ENCODE data around the gene RHOJ.
"Not testable (repeated sequence)": the region's sequence is repeated elsewhere in the genome, so short reads cannot be mapped to it uniquely, and the experiment has no call there.

RHOJ gene

DNA sequence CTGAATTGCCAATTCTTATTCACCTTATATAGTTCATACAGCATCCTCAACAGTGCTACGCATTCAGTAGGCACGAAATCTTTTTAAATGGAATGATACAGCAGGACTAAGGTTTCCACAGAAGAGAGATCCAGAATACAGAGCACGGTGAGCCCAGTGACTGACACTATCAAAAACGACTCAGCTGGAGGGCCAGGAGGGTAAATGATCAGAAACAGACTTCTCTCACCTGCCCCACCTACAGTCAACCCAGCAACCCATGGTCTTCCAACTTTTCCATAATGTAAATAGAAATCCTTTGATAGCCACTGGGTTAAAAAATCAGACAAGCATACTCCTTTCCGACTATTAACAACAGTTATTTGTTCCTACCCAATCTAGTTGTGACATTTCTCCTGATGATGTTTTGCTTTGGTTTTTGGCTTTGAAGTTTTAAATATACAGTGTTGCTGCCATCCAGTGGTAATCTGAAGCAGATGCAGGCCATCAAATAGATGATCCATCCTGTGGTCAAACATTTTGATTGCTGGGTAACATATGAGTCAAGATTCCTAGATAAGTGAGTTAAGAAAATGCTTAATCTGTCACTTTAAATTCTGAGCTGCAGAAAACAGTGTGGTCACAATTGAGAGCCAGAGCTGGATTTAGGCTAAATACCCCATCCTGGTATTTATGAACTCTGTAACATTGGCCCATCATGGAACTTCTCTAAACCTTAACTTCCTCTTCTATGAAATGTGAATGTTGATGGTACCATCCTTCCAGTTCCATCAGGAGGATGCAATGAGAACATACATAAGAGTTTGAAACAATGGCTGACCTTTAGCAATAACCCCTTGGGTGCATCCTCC lies 72.5 kb downstream of the RHOJ start:
- Histone ChIP-seq H3K27me3 (ENCODE audit: control insufficient read depth in 2 of 2, insufficient read depth in 2 of 2, low read length in 2 of 2) (no peaks in the 10 kb centered on the region), H3K27ac (ENCODE audit: low read depth in 2 of 2, low read length in 2 of 2) (no peak overlapping the region), H3K9me3 (ENCODE audit: control insufficient read depth in 2 of 2, low read length in 2 of 2) (no peaks in the 10 kb centered on the region), H3K4me1 (ENCODE audit: control insufficient read depth in 2 of 2, insufficient read depth in 2 of 2, low read length in 2 of 2) (no peaks in the 10 kb centered on the region), H3K36me3 (ENCODE audit: control insufficient read depth in 2 of 2, insufficient read depth in 2 of 2, low read length in 2 of 2) (no peaks in the 10 kb centered on the region), H3K4me3 (ENCODE audit: low read length in 2 of 2) (no peak overlapping the region), H3K9ac (ENCODE audit: low read depth in 1 of 2, low read length in 2 of 2) (no peak overlapping the region)

GRCh38 chr14:63277591-63278183 lies 73.4 kb downstream of the RHOJ start:
- Histone ChIP-seq H3K4me3 (ENCODE audit: low read length in 2 of 2) (no peak overlapping the region), H3K27me3 (ENCODE audit: control insufficient read depth in 2 of 2, insufficient read depth in 2 of 2, low read length in 2 of 2) (no peaks in the 10 kb centered on the region), H3K27ac (ENCODE audit: low read depth in 2 of 2, low read length in 2 of 2) (no peak overlapping the region), H3K9ac (ENCODE audit: low read depth in 1 of 2, low read length in 2 of 2) (no peak overlapping the region), H3K36me3 (ENCODE audit: control insufficient read depth in 2 of 2, insufficient read depth in 2 of 2, low read length in 2 of 2) (no peaks in the 10 kb centered on the region), H3K9me3 (ENCODE audit: control insufficient read depth in 2 of 2, low read length in 2 of 2) (no peaks in the 10 kb centered on the region), H3K4me1 (ENCODE audit: control insufficient read depth in 2 of 2, insufficient read depth in 2 of 2, low read length in 2 of 2) (no peaks in the 10 kb centered on the region)

- H3K36me3 ChIP-seq (ENCODE audit: control insufficient read depth in 2 of 2, insufficient read depth in 2 of 2, low read length in 2 of 2); H3K4me1 ChIP-seq (ENCODE audit: control insufficient read depth in 2 of 2, insufficient read depth in 2 of 2, low read length in 2 of 2); H3K9me3 ChIP-seq (ENCODE audit: control insufficient read depth in 2 of 2, low read length in 2 of 2); H3K9ac ChIP-seq (ENCODE audit: low read depth in 1 of 2, low read length in 2 of 2); H3K27me3 ChIP-seq (ENCODE audit: control insufficient read depth in 2 of 2, insufficient read depth in 2 of 2, low read length in 2 of 2); H3K27ac ChIP-seq (ENCODE audit: low read depth in 2 of 2, low read length in 2 of 2); H3K4me3 ChIP-seq (ENCODE audit: low read length in 2 of 2): not testable (repeated sequence)
Measured at GRCh38 chr14:63279933-63280332, 75.7 kb downstream of the RHOJ start.

GRCh38 chr14:63282997-63283883 lies 79.0 kb downstream of the RHOJ start:
- H3K4me3 ChIP-seq (ENCODE audit: low read length in 2 of 2): peak overlapping the region in 1 of 2 donors; percentile 6
- no peak overlapping the region for H3K27ac ChIP-seq (ENCODE audit: low read depth in 2 of 2, low read length in 2 of 2)
- no peak overlapping the region for H3K9ac ChIP-seq (ENCODE audit: low read depth in 1 of 2, low read length in 2 of 2)

DNA sequence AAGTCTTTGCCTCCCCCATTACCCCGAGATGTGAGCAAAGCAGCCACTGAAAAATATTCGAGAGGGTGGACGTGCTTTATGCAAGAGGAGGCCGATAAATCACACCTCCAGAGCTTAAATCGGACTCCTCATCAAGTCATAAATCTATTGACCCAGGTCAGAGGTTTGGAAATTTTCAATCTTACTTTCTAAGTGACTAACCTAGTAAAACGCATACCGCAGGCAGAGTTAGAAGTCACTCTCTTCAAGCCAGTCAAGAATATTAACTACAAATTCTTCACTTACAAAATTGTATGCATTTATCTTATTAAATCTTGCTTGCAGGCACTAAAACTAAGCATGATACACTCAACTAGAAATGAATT lies 79.6 kb downstream of the RHOJ start:
- Histone ChIP-seq H3K4me3 (ENCODE audit: low read length in 2 of 2) (no peak overlapping the region), H3K36me3 (ENCODE audit: control insufficient read depth in 2 of 2, insufficient read depth in 2 of 2, low read length in 2 of 2) (no peaks in the 10 kb centered on the region), H3K9me3 (ENCODE audit: control insufficient read depth in 2 of 2, low read length in 2 of 2) (no peaks in the 10 kb centered on the region), H3K27ac (ENCODE audit: low read depth in 2 of 2, low read length in 2 of 2) (no peak overlapping the region), H3K4me1 (ENCODE audit: control insufficient read depth in 2 of 2, insufficient read depth in 2 of 2, low read length in 2 of 2) (peaks cover 0 to 2% of the 10 kb centered on the region in 2 donors), H3K27me3 (ENCODE audit: control insufficient read depth in 2 of 2, insufficient read depth in 2 of 2, low read length in 2 of 2) (no peaks in the 10 kb centered on the region), H3K9ac (ENCODE audit: low read depth in 1 of 2, low read length in 2 of 2) (no peak overlapping the region)

More at GRCh38 chr14:63282997-63283883, 79.0 kb downstream of the RHOJ start:
- Histone ChIP-seq H3K27me3 (ENCODE audit: control insufficient read depth in 2 of 2, insufficient read depth in 2 of 2, low read length in 2 of 2) (no peaks in the 10 kb centered on the region), H3K9me3 (ENCODE audit: control insufficient read depth in 2 of 2, low read length in 2 of 2) (no peaks in the 10 kb centered on the region), H3K36me3 (ENCODE audit: control insufficient read depth in 2 of 2, insufficient read depth in 2 of 2, low read length in 2 of 2) (no peaks in the 10 kb centered on the region), H3K4me1 (ENCODE audit: control insufficient read depth in 2 of 2, insufficient read depth in 2 of 2, low read length in 2 of 2) (peaks cover 0 to 2% of the 10 kb centered on the region in 2 donors)

DNA sequence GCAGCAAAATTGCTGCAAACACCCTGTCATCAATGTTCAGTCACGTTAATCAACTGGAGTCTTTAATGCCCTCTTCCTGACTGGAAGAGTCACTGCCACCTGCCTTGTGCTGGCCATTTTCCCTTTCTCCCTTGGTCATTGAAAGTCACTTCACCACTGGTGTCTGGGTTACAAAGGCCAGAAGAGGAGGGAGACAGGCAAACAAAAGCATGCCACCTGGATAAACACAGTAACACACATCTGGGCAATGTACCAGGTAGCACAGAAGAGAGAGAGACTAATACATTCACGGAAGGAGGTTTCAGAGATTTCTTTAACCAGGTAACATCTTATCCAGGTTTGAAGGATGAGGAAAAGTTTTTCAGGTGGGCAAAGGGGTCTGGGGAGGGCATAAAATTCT lies 81.8 kb downstream of the RHOJ start:
- Histone ChIP-seq H3K9ac (ENCODE audit: low read depth in 1 of 2, low read length in 2 of 2) (no peak overlapping the region), H3K9me3 (ENCODE audit: control insufficient read depth in 2 of 2, low read length in 2 of 2) (no peaks in the 10 kb centered on the region), H3K4me1 (ENCODE audit: control insufficient read depth in 2 of 2, insufficient read depth in 2 of 2, low read length in 2 of 2) (peaks cover 0 to 2% of the 10 kb centered on the region in 2 donors), H3K4me3 (ENCODE audit: low read length in 2 of 2) (no peak overlapping the region), H3K36me3 (ENCODE audit: control insufficient read depth in 2 of 2, insufficient read depth in 2 of 2, low read length in 2 of 2) (no peaks in the 10 kb centered on the region), H3K27ac (ENCODE audit: low read depth in 2 of 2, low read length in 2 of 2) (no peak overlapping the region), H3K27me3 (ENCODE audit: control insufficient read depth in 2 of 2, insufficient read depth in 2 of 2, low read length in 2 of 2) (no peaks in the 10 kb centered on the region)

GRCh38 chr14:63287666-63288483 lies 83.6 kb downstream of the RHOJ start:
- no peak overlapping the region for H3K4me3 ChIP-seq (ENCODE audit: low read length in 2 of 2)
- no peaks in the 10 kb centered on the region for H3K27me3 ChIP-seq (ENCODE audit: control insufficient read depth in 2 of 2, insufficient read depth in 2 of 2, low read length in 2 of 2)
- H3K27ac ChIP-seq (ENCODE audit: low read depth in 2 of 2, low read length in 2 of 2): no peak overlapping the region

DNA sequence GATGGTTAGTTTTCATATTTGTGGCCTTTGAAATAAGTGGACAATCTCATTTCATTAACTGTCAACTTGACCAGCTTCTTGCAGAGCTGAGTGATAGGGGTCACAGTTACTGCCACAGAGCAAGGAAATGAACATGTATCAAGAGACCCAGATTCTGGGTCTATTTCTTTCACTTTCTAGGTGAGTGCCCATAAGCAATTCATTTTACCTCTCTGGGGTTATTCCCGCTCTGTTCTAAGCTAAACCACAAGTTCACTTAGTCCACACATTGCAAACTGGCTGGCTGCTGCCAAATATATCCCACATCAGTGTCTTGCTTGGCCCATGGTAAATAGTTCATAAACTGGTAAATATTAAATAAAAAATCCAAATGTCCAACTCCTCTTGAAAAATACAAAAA lies 84.6 kb downstream of the RHOJ start:
- Histone ChIP-seq H3K9me3 (ENCODE audit: control insufficient read depth in 2 of 2, low read length in 2 of 2) (no peaks in the 10 kb centered on the region), H3K4me1 (ENCODE audit: control insufficient read depth in 2 of 2, insufficient read depth in 2 of 2, low read length in 2 of 2) (peaks cover 0 to 2% of the 10 kb centered on the region in 2 donors), H3K36me3 (ENCODE audit: control insufficient read depth in 2 of 2, insufficient read depth in 2 of 2, low read length in 2 of 2) (no peaks in the 10 kb centered on the region)

More at GRCh38 chr14:63287666-63288483, 83.6 kb downstream of the RHOJ start:
- no peak overlapping the region for H3K9ac ChIP-seq (ENCODE audit: low read depth in 1 of 2, low read length in 2 of 2)
- peaks cover 0 to 2% of the 10 kb centered on the region in 2 donors for H3K4me1 ChIP-seq (ENCODE audit: control insufficient read depth in 2 of 2, insufficient read depth in 2 of 2, low read length in 2 of 2)
- H3K9me3 ChIP-seq (ENCODE audit: control insufficient read depth in 2 of 2, low read length in 2 of 2): no peaks in the 10 kb centered on the region
- H3K36me3 ChIP-seq (ENCODE audit: control insufficient read depth in 2 of 2, insufficient read depth in 2 of 2, low read length in 2 of 2): no peaks in the 10 kb centered on the region

GRCh38 chr14:63290741-63291430 lies 86.6 kb downstream of the RHOJ start:
- Histone ChIP-seq H3K27me3 (ENCODE audit: control insufficient read depth in 2 of 2, insufficient read depth in 2 of 2, low read length in 2 of 2) (no peaks in the 10 kb centered on the region), H3K4me1 (ENCODE audit: control insufficient read depth in 2 of 2, insufficient read depth in 2 of 2, low read length in 2 of 2) (no peaks in the 10 kb centered on the region), H3K9ac (ENCODE audit: low read depth in 1 of 2, low read length in 2 of 2) (no peak overlapping the region), H3K27ac (ENCODE audit: low read depth in 2 of 2, low read length in 2 of 2) (no peak overlapping the region), H3K36me3 (ENCODE audit: control insufficient read depth in 2 of 2, insufficient read depth in 2 of 2, low read length in 2 of 2) (no peaks in the 10 kb centered on the region), H3K9me3 (ENCODE audit: control insufficient read depth in 2 of 2, low read length in 2 of 2) (no peaks in the 10 kb centered on the region), H3K4me3 (ENCODE audit: low read length in 2 of 2) (no peak overlapping the region)

More for the DNA sequence above, 84.6 kb downstream of the RHOJ start:
- no peaks in the 10 kb centered on the region for H3K27me3 ChIP-seq (ENCODE audit: control insufficient read depth in 2 of 2, insufficient read depth in 2 of 2, low read length in 2 of 2)
- no peak overlapping the region for H3K27ac ChIP-seq (ENCODE audit: low read depth in 2 of 2, low read length in 2 of 2)
- H3K4me3 ChIP-seq (ENCODE audit: low read length in 2 of 2): no peak overlapping the region
- H3K9ac ChIP-seq (ENCODE audit: low read depth in 1 of 2, low read length in 2 of 2): no peak overlapping the region
